Natural killer cell (primary cell): ENCODE measurements around the gene GFRA3. TPM values are rescaled to one million over a fixed set of nuclear protein-coding genes. Genes with fewer than 3 reads are reported as not detected.

Experiments
- ATAC-seq, 3 donors: fragments of 150-1000 bp in 2 of 3; fragments of 200-7000 bp in 1 of 3; cut with Tn5 transposase; 1 replicate in 1 of 3; 2 replicates in 2 of 3; pipeline ENCODE4 v1.10.0; 2021; ENCODE audit warnings: mild to moderate bottlenecking in 2 of 3, moderate library complexity in 2 of 3
- DNase-seq, 2 donors: peaks; one replicate each; pipeline versions ENCODE4 v3.0.0 to v3.0.0-alpha.2; 2013 to 2021; ENCODE audit warnings: mixed read lengths in 1 of 2
- H3K27ac ChIP-seq: one replicate; pipeline ENCODE4 v1.5.1; 2013; ENCODE audit warnings: mild to moderate bottlenecking, low read length
- H3K27me3 ChIP-seq: one replicate; pipeline ENCODE4 v1.6.1; 2013; ENCODE audit warnings: low read length; ENCODE audit not compliant: control insufficient read depth, insufficient read depth
- H3K36me3 ChIP-seq: one replicate; pipeline ENCODE4 v1.6.1; 2013; ENCODE audit warnings: low read length; ENCODE audit not compliant: control insufficient read depth, insufficient read depth
- H3K4me1 ChIP-seq: one replicate; pipeline ENCODE4 v1.6.1; 2013; ENCODE audit warnings: low read length; ENCODE audit not compliant: control insufficient read depth, insufficient read depth
- H3K4me3 ChIP-seq: one replicate; pipeline ENCODE4 v1.5.1; 2013; ENCODE audit warnings: low read length
- H3K9me3 ChIP-seq: one replicate; pipeline ENCODE4 v1.6.1; 2013; ENCODE audit warnings: low read length; ENCODE audit not compliant: control insufficient read depth, insufficient read depth
- H3K27ac Mint-ChIP-seq, 2 donors: one replicate each; pipeline ENCODE4 v1.8.0; 2022; ENCODE audit warnings: mild to moderate bottlenecking in 2 of 2, mixed read lengths in 2 of 2, moderate library complexity in 1 of 2
- H3K27me3 Mint-ChIP-seq, 2 donors: one replicate each; pipeline ENCODE4 v1.8.0; 2022; ENCODE audit warnings: low read depth in 2 of 2, mixed read lengths in 2 of 2
- H3K36me3 Mint-ChIP-seq: one replicate; pipeline ENCODE4 v1.8.0; 2022; ENCODE audit warnings: mixed read lengths
- H3K4me1 Mint-ChIP-seq, 2 donors: one replicate each; pipeline ENCODE4 v1.8.0; 2022; ENCODE audit warnings: mixed read lengths in 2 of 2
- H3K4me3 Mint-ChIP-seq: one replicate; pipeline ENCODE4 v1.8.0; 2022; ENCODE audit warnings: mild to moderate bottlenecking, moderate library complexity, mixed read lengths
- H3K9me3 Mint-ChIP-seq, 2 donors: one replicate each; pipeline ENCODE4 v1.8.0; 2022; ENCODE audit warnings: mixed read lengths in 2 of 2
- WGBS: methylation state at CpG from one replicate; pipeline ENCODE4 v1.1.7; 2013; ENCODE audit warnings: missing lambda C conversion rate; ENCODE audit not compliant: insufficient coverage; 5-methylcytosine and 5-hydroxymethylcytosine counted together
- intact Hi-C: fragments of 100-400 bp; cut with micrococcal nuclease; formaldehyde crosslinking; loops from one replicate; pipeline ENCODE4 v1.14.2; 2022
- total RNA-seq, 4 donors: library from RNA; stranded (reverse); fragments of 120-200 nt in 1 of 4; gene quantifications; one replicate each; pipeline versions ENCODE4 v1.2.3 to v1.2.4, GENCODE V29; 2013 to 2022
- TF ChIP-seq, protein P1 (sequence below): fragments of 200-600 bp; IDR thresholded peaks from one replicate; pipeline ENCODE4 v1.8.0; 2022; ENCODE audit warnings: antibody characterized with exemption

GFRA3 gene
- total RNA-seq, 3 donors from 2014 or later (not counting 1 experiment from before 2014, with no cell fraction given): not detected

DNA sequence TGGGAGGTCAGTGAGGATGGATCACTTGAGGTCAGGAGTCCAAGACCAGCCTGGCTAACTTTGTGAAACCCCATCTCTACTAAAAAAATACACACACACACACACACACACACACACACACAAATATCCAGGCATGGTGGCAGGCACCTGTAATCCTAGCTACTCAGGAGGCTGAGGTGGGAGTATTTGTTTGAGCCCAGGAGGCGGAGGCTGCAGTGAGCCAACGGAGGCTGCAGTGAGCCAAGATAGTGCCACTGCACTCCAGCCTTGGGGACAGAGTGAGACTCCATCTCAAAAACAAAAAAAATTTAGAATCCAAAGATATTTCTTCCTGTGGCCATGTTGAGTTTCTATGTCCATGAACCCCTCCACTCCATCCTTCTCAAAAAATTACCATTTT is 39.8 kb downstream of the GFRA3 start:
- H3K36me3 Mint-ChIP-seq: no peaks in the 10 kb centered on the region
- no peak overlapping the region for H3K4me3 ChIP-seq
- H3K27ac ChIP-seq: no peak overlapping the region
- no peaks in the 10 kb centered on the region for H3K4me1 Mint-ChIP-seq
- no peak for DNase-seq
- peaks cover 6 to 13% of the 10 kb centered on the region in 2 donors for H3K27me3 Mint-ChIP-seq
- no peaks in the 10 kb centered on the region for H3K4me1 ChIP-seq
- H3K27ac Mint-ChIP-seq: no peak overlapping the region
- H3K4me3 Mint-ChIP-seq: no peak overlapping the region
- H3K9me3 Mint-ChIP-seq: no peaks in the 10 kb centered on the region
- TF ChIP-seq, protein P1, sequence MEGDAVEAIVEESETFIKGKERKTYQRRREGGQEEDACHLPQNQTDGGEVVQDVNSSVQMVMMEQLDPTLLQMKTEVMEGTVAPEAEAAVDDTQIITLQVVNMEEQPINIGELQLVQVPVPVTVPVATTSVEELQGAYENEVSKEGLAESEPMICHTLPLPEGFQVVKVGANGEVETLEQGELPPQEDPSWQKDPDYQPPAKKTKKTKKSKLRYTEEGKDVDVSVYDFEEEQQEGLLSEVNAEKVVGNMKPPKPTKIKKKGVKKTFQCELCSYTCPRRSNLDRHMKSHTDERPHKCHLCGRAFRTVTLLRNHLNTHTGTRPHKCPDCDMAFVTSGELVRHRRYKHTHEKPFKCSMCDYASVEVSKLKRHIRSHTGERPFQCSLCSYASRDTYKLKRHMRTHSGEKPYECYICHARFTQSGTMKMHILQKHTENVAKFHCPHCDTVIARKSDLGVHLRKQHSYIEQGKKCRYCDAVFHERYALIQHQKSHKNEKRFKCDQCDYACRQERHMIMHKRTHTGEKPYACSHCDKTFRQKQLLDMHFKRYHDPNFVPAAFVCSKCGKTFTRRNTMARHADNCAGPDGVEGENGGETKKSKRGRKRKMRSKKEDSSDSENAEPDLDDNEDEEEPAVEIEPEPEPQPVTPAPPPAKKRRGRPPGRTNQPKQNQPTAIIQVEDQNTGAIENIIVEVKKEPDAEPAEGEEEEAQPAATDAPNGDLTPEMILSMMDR: no peak
- no peak for ATAC-seq
- no peaks in the 10 kb centered on the region for H3K36me3 ChIP-seq
- no peaks in the 10 kb centered on the region for H3K9me3 ChIP-seq
- WGBS: 78% methylated on average over 2 of the region's 2 CpGs
- intact Hi-C loops: no loop called here
- no peaks in the 10 kb centered on the region for H3K27me3 ChIP-seq

GRCh38 chr5:138233280-138233679 is 41.1 kb downstream of the GFRA3 start:
- no peak for ATAC-seq
- WGBS: 77% methylated on average over 2 of the region's 2 CpGs

DNA sequence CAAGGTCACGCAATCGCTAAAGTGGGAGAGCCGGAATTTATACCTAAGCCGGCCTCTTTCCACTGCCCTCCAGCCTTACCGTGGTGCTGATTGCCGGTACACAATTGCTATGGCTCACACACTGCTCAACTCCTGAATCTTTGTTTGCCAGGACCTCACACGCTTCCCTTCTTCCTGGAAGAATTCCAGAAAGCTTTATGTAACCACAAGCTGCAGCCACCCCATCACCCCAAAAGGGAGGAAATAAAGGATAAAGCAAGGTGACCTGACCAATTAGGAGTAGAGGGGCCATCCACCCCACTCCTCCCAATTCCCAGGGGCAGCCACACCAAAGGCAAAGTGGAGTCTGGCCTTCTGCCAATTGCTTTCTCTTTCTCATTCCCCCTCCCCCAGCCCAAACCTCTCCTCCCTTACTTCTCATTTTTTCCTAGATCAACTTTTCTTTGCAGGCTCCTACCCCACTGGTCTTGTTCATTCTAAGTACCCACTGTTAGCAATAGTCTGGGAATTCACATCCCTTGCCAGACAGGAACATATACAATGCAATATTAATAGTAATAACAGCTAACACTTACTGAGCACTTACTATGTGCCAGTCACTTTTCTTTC is 43.3 kb downstream of the GFRA3 start:
- no peak for DNase-seq
- no peaks in the 10 kb centered on the region for H3K36me3 Mint-ChIP-seq
- Histone ChIP-seq H3K9me3 (peaks cover 8% of the 10 kb centered on the region), H3K36me3 (no peaks in the 10 kb centered on the region), H3K27ac (no peak overlapping the region), H3K4me3 (no peak overlapping the region), H3K27me3 (no peaks in the 10 kb centered on the region), H3K4me1 (no peaks in the 10 kb centered on the region)
- intact Hi-C loops: no loop called here
- TF ChIP-seq, protein P1: no peak
- peaks cover 6 to 14% of the 10 kb centered on the region in 2 donors for H3K27me3 Mint-ChIP-seq
- no peaks in the 10 kb centered on the region for H3K4me1 Mint-ChIP-seq
- WGBS: 87% methylated on average over 7 of the region's 7 CpGs
- no peak overlapping the region for H3K27ac Mint-ChIP-seq
- no peak overlapping the region for H3K4me3 Mint-ChIP-seq
- no peak for ATAC-seq
- H3K9me3 Mint-ChIP-seq: no peaks in the 10 kb centered on the region

More at GRCh38 chr5:138233280-138233679, 41.1 kb downstream of the GFRA3 start:
- H3K27ac ChIP-seq: no peak overlapping the region
- Mint-ChIP-seq H3K27ac (no peak overlapping the region), H3K4me1 (no peaks in the 10 kb centered on the region), H3K36me3 (no peaks in the 10 kb centered on the region), H3K4me3 (no peak overlapping the region), H3K9me3 (no peaks in the 10 kb centered on the region), H3K27me3 (peaks cover 6 to 16% of the 10 kb centered on the region in 2 donors)
- TF ChIP-seq, protein P1: no peak
- no peak overlapping the region for H3K4me3 ChIP-seq
- intact Hi-C loops: no loop called here
- no peak for DNase-seq
- no peaks in the 10 kb centered on the region for H3K36me3 ChIP-seq
- no peaks in the 10 kb centered on the region for H3K27me3 ChIP-seq
- H3K4me1 ChIP-seq: no peaks in the 10 kb centered on the region
- no peaks in the 10 kb centered on the region for H3K9me3 ChIP-seq

DNA sequence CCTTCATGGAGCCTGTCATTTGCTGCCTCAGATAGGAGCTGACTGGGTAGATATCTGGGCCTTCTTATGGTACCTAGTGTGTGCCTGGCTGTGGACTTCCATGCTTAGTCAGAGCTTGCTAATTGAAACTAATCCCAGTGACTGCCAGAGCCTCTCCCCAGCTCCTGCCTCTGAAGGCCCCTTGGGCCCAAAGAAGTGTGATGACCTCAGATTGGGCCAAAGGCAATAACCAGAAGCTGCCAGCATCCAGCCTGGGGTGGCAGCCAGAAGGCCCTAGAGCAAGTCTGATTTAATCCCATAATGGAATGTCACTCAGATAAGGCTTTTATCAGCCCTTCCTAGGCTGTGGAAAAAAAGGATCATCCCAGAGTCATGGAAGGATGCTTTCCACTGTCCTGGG is 44.2 kb downstream of the GFRA3 start:
- DNase-seq: no peak
- no peaks in the 10 kb centered on the region for H3K36me3 Mint-ChIP-seq
- peaks cover 6 to 14% of the 10 kb centered on the region in 2 donors for H3K27me3 Mint-ChIP-seq
- no peak for ATAC-seq
- H3K4me3 ChIP-seq: no peak overlapping the region
- no peak overlapping the region for H3K4me3 Mint-ChIP-seq
- TF ChIP-seq, protein P1: no peak
- H3K9me3 Mint-ChIP-seq: no peaks in the 10 kb centered on the region
- H3K27me3 ChIP-seq: no peaks in the 10 kb centered on the region
- peaks cover 8% of the 10 kb centered on the region for H3K9me3 ChIP-seq
- intact Hi-C loops: no loop called here
- no peak overlapping the region for H3K27ac Mint-ChIP-seq
- no peaks in the 10 kb centered on the region for H3K4me1 Mint-ChIP-seq
- H3K36me3 ChIP-seq: no peaks in the 10 kb centered on the region
- H3K27ac ChIP-seq: no peak overlapping the region
- no peaks in the 10 kb centered on the region for H3K4me1 ChIP-seq
